HG03439 (cell line): ENCODE results near the gene TRIM10.
"Not testable (repeated sequence)": the region's sequence is repeated elsewhere in the genome, so short reads cannot be mapped to it uniquely, and the experiment has no call there.

Experiments used
- ATAC-seq: cut with Tn5 transposase; IDR thresholded peaks from one replicate; pipeline ENCODE4 v1.9.1; 2021; ENCODE audit warnings: mild to moderate bottlenecking, moderate library complexity; ENCODE audit not compliant: unreplicated experiment

Gene TRIM10

GRCh38 chr6:30175765-30176164 lies 14.8 kb upstream of the TRIM10 start:
- no peak for ATAC-seq

DNA sequence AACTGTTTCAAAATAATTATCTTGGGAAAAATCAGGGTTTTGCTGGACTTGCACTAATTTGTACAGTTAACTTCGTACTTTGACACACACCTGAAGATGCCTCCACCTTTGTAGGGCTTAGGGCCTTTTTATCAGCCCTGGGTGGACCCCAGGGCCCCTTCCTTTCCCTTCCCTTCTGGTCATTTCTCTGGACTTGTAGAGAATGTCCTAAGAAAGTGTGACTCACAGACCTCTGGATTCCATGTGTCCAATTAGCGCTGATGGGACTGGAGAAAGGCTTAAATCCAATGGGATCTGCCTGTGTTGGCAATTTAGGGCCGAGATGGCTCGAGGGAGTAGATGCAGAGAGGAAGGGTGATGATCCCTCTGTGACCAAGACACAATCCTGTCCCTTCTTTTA lies 11.7 kb upstream of the TRIM10 start:
- ATAC-seq = no peak

DNA sequence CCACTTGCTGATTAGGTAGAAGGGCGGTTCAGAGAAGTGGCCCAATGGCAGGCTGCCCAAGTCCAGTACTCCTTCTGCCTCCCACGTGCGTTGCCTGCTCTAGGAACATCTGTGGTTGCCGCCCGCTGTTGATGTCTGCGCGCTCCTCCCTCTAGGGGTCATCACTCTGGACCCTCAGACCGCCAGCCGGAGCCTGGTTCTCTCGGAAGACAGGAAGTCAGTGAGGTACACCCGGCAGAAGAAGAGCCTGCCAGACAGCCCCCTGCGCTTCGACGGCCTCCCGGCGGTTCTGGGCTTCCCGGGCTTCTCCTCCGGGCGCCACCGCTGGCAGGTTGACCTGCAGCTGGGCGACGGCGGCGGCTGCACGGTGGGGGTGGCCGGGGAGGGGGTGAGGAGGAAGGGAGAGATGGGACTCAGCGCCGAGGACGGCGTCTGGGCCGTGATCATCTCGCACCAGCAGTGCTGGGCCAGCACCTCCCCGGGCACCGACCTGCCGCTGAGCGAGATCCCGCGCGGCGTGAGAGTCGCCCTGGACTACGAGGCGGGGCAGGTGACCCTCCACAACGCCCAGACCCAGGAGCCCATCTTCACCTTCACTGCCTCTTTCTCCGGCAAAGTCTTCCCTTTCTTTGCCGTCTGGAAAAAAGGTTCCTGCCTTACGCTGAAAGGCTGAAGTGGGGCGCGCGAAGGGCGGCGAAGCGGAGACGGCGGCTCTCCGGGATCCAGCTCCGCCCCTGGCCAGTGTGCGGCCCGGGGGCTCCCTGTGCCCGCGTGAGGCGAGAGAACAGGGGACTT lies 10.9 kb upstream of the TRIM10 start:
- ATAC-seq = no peak

DNA sequence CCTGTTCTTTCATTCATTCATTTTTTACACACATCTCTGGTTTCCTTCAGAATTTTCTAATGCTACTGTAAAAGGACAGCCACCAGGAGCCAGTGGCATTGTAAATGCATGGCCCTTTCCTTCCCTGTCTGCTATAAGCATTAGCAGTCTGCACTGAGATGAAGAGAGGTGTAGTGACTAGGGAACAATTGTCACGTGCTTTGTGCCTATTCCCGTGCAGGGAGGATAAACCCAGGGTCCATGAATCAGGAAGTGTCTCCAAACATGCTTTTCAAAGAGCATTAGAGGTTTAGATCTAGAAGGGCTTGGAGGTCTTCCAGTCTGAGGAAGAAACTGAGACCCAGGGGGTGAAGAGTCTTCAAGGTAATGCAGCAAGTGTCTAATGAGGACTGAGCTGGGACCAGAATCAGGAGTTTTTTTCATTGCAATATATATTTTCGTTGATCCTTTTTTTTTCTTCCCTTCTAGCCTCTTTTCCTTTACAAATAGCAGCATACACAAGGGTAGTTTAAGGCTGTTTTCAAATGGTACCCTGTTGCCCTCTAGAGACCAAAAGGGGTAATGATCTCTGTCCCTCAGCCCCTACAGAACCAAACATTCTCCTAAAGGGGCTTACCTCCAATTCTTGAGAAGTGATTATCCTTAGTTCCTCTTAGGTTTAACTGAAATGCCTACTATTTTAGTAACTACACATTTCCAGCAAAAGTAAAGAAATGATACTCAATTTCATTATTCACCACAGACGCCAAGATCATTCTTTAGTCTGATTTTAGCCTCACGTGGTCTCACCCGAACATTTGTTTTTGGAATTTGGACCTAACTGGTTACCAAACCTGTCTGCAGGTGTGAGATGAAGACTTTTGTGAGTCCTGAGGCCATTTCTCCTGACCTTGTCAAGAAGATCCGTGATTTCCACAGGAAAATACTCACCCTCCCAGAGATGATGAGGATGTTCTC lies 8.9 kb upstream of the TRIM10 start:
- ATAC-seq = no peak

- no peak for ATAC-seq
Measured at GRCh38 chr6:30168741-30169140, 7.7 kb upstream of the TRIM10 start.

- ATAC-seq = no peak
Measured at GRCh38 chr6:30167101-30167500, 6.1 kb upstream of the TRIM10 start.

DNA sequence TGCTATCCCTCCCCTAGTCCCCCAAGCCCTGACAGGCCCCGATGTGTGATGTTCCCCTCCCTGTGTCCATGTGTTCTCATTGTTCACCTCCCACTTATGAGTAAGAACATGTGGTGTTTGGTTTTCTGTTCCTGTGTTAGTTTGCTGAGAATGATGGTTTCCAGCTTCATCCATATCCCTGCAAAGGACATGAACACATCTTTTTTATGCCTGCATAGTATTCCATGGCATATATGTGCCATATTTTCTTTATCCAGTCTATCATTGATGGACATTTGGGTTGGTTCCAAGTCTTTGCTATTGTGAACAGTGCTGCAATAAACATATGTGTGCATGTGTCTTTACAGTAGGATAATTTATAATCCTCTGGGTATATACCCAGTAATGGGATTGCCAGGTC lies 4.2 kb upstream of the TRIM10 start:
- ATAC-seq = not testable (repeated sequence)

DNA sequence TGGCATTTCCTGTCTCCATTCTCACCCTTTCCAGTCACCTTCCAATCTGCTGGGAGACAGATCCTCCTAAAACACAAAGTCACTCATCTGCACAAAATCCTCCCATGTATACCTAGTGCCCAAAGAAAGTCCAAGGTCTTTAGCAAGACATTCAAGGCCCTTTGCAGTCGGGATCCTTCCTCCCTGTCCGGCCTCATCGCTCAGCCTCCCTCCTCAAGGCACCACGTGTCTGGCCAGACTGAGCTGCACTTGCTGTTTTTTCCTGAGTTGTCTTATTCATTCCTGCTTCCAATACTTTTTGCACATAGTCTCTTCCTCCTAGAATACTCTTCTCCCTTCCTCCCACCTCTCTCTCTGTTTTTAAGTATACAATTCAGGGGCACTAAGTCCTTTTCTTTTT lies 3.7 kb upstream of the TRIM10 start:
- no peak for ATAC-seq

- ATAC-seq = no peak
Measured at GRCh38 chr6:30163918-30164654, 3.1 kb upstream of the TRIM10 start.

- ATAC-seq = no peak
Measured at GRCh38 chr6:30163090-30163917, 2.3 kb upstream of the TRIM10 start, which contains the start of gene TRIM15. TSS of gene TRIM15 (plus strand) at chr6:30163546. CDS start at chr6:30163685, 139 bp downstream.

GRCh38 chr6:30162265-30163089 lies 1.5 kb upstream of the TRIM10 start:
- ATAC-seq = no peak

DNA sequence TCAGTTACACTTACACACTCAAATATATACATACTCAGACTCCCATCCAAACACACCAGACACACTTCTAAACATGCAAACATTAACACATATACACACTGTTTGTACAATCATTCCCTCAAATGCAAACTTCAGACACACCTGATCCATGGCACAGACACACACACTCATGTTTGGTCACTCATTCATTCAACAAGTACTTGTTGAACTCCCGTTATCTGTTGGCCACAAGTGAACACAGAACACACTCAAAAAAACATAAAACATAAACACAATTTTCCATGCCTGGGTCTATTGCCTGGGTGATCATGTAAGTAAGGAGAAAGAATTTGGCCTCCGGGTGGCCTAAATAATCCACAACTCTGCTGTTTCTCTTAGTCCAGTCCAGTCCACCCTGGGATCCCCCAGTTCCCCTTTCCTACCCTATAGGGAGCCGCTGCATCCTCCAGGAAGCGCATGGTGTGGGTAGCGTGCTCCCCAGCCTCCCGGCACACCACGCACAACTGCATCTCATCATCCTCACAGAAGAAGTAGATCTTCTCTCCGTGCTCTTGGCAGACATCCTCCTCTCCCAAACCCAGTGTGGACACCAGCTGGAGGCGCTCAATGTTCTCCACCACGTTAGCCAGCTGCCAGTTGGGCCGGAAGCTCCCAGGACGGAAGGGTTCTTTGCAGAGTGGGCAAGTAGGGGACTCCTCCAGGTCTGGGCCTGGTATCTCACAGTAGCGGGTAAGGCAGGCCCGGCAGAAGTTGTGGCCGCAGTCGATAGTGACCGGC lies 815 bp downstream of the TRIM10 start:
- no peak for ATAC-seq

DNA sequence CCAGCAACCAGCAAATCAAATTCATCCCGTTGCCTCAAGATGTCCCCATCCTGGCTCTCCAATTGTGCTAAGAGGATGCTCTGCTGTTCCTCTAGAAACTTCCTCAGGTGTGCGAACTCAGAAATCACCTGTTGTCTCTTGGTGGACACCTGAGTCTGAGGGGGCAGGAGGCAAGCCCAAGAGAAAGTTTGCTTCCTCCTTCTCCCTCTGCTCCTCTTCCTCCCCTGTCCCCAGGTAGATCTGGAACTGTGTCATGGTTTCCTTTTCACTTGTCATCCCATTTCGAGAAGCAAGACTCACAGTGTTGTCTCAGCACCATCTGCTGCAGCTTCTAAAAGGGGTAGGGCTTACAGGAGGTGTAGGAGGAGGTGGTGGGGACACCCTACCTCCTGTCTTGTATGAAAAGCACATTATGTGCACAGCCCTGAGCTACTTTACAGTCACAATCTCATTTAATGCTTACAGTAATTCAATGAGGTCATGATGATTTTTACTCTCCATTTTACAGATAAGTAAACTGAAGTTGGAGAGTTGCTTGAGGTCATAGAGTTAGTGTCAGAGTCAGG lies 2.5 kb downstream of the TRIM10 start:
- no peak for ATAC-seq

DNA sequence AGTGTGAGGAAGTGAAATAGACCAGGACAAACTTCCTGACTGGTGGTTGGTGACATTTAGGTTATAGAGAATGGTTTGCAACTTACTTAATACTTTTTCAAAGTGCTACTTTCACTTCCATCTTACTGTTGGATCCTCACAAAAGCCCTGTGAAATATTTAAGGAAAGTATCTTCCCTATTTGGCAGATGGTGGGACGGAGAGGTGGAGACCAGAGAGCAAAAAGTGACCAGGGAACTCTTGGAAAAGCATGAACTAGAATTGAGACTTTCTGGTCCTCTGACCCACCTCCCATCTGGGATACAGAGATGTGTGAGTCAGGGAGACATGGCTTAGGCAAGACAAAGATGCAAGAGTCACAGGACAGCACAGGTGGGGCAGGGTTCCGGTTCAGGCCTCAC lies 3.0 kb downstream of the TRIM10 start:
- no peak for ATAC-seq

DNA sequence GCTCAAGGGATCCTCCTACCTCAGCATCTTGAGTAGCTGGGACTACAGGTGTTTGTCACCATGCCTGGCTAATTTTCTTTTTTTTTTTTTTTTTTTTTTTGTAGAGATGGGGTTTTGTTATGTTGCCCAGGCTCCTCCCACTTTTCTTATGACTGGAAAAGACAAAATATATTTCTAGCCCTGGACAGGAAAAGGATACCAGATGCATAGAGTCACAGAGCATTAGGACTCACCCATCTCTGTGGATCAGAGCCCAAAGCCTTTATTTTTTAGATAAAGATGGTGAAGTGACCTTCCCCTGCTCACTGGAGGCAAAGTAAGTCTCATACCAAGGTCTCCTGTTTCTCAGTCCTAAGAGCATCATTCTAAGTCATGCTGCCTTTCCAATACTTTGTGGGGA lies 3.4 kb downstream of the TRIM10 start:
- ATAC-seq = no peak

- no peak for ATAC-seq
Measured at GRCh38 chr6:30156774-30157173, 4.2 kb downstream of the TRIM10 start.

- ATAC-seq = no peak
Measured at GRCh38 chr6:30156262-30156599, 4.8 kb downstream of the TRIM10 start.

DNA sequence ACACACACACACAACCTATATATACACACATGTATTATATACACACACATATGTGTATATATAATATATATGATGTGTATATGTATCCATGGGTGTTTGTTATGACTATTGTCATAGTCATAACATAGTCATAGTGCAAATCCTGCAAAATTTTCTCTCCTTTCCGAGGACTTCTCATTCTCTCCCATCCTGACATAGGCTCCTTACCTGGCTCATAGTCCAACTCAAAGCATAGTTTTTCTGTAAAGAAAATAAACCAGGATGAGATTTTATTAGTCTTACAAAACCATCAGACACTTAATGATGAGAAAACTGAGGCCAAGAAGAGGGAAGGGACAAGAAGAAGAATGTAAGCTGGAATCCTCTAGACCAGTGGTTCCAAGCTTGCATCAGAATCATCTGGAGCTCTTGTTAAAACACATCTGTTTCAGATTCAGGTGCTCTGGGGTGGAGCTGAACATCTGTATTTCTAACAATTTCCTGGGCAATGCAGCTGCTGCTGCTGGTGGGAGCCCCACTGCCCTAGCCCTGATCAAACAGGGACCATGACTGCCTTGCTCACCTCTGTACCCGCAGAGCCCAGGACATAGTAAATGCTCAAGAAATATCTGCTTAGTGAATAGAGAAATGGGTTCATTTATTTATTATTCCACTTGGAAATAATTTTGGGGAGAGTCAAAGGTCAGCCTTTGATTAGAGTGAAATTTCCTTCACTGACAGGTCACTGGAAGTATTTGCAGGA lies 5.3 kb downstream of the TRIM10 start:
- no peak for ATAC-seq
